DMS 273 (cell line): ENCODE results near the gene C17orf100.

Experiments used
- DNase-seq: peaks from one replicate; lab custom pipeline; 2025; ENCODE audit not compliant: unreplicated experiment; lab: John Stamatoyannopoulos, UW

C17orf100 gene

GRCh38 chr17:6668219-6668618 lies 16.7 kb downstream of the C17orf100 start:
- DNase-seq = no peak

GRCh38 chr17:6668727-6669425 lies 17.3 kb downstream of the C17orf100 start:
- DNase-seq = no peak

GRCh38 chr17:6669479-6670212 lies 18.1 kb downstream of the C17orf100 start:
- DNase-seq = no peak

GRCh38 chr17:6670571-6670970 lies 19.0 kb downstream of the C17orf100 start:
- no peak for DNase-seq

GRCh38 chr17:6670999-6671398 lies 19.4 kb downstream of the C17orf100 start:
- no peak for DNase-seq

GRCh38 chr17:6671431-6671830 lies 19.9 kb downstream of the C17orf100 start:
- no peak for DNase-seq

GRCh38 chr17:6674586-6674985 lies 23.0 kb downstream of the C17orf100 start:
- DNase-seq = no peak

- no peak for DNase-seq
Measured at GRCh38 chr17:6675201-6675825, 23.8 kb downstream of the C17orf100 start.

GRCh38 chr17:6676802-6677157 lies 25.2 kb downstream of the C17orf100 start:
- DNase-seq = no peak

GRCh38 chr17:6677158-6677831 lies 25.7 kb downstream of the C17orf100 start:
- no peak for DNase-seq

GRCh38 chr17:6677946-6678345 lies 26.4 kb downstream of the C17orf100 start:
- no peak for DNase-seq

- no peak for DNase-seq
Measured at GRCh38 chr17:6679241-6679640, 27.7 kb downstream of the C17orf100 start.

- no peak for DNase-seq
Measured at GRCh38 chr17:6681176-6681575, 29.6 kb downstream of the C17orf100 start.

GRCh38 chr17:6681671-6682070 lies 30.1 kb downstream of the C17orf100 start:
- no peak for DNase-seq

- DNase-seq = no peak
Measured at GRCh38 chr17:6682339-6682738, 30.8 kb downstream of the C17orf100 start.

GRCh38 chr17:6683081-6683684 lies 31.6 kb downstream of the C17orf100 start:
- DNase-seq = no peak

- DNase-seq = no peak
Measured at GRCh38 chr17:6683730-6684459, 32.3 kb downstream of the C17orf100 start.

- DNase-seq = no peak
Measured at GRCh38 chr17:6684460-6684783, 32.9 kb downstream of the C17orf100 start.

- no peak for DNase-seq
Measured at GRCh38 chr17:6684881-6685767, 33.6 kb downstream of the C17orf100 start.

GRCh38 chr17:6686026-6686425 lies 34.5 kb downstream of the C17orf100 start:
- no peak for DNase-seq
